Activated naive CD8-positive, alpha-beta T cell treated with anti-CD3 and anti-CD28 coated beads, Interleukin-2, amount 50 U/mL, for 16 hours (primary cell): Measurements from ENCODE around the gene TBX18.

Source experiments
- DNase-seq: peaks from one replicate; pipeline ENCODE4 v3.0.0-alpha.2; 2020; ENCODE audit warnings: low read depth, low spot score

Gene TBX18

DNA sequence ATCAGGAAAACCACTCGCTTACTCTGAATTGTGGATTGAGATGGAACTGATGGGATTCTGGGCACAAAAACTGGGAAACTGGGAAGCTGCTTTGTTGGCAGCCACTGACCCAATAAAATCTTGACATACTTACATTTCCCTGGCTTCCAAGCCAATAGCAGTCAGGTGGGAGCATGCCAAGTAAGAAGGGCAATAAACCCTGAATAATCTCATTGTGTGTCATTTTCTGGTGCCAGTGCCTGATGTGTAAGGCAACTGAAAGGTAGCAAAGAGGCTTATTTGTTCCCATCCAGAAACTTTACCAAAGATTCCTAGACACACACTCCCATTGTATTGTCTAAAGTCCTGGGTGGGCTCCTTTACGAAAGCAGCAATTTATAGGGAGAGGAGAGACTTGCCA, 93.2 kb downstream of the TBX18 start:
- DNase-seq = no peak

DNA sequence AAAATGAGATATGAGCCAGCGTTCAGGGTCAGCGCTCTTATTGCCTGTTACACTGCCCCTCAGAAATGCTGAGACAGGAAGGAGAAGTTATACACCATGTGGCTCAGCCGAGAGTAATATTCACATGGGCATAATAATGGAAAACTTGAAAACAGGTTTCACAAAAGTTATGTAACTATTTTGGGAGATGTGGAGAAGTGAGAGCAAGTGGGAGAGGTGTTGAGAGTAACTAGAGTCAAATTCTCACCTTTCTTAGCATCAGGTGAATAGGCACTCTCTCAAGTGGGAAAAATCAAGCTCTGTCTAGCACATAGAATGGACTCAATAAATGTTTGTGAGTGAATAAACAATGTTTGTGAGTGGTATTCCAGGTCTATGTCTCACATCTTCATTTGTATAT, 94.5 kb downstream of the TBX18 start:
- no peak for DNase-seq

DNA sequence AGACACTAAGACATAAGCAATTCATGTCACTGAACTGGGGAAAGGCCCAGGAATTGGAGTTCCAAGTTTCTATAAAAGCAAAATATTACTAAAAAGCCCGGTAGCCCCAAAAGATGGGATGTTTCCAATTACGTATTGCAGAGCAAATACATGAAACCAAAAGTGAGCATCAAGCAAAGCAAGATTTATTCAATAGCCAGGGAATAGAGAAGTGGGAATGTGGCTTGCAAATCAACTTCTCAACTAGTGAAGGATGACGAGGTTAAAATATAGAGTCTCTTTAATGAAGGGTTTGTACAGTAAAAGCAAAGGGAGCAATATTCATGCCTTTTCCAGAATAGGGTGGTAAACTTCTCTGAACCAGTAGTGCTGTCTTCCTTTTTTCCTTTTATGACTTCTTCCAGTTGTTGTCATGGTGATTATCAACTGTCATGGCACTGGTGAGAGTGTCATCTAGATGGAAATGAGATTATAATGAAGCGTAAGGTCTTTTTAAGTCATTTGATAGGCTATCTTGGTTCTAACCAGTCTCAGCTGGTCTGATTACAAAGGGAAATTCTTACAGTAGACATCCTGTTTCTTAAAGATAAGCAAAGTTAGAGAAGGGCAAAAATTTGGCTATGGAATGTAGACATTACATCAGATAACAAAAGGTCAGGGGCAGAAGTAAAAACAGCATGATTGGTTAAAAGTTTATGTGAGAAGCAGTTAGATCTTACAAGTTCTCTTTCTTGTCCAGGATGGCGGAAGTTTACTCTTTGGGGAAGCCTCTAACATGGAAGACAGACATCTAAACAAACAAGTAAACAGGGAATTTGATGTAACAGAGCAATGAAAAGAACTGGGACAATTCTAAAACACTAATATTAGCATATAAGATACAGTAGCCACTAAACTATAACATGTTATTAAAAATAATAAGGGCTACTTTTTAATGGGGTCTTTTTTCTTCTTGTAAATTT, 96.9 kb downstream of the TBX18 start:
- DNase-seq = no peak

DNA sequence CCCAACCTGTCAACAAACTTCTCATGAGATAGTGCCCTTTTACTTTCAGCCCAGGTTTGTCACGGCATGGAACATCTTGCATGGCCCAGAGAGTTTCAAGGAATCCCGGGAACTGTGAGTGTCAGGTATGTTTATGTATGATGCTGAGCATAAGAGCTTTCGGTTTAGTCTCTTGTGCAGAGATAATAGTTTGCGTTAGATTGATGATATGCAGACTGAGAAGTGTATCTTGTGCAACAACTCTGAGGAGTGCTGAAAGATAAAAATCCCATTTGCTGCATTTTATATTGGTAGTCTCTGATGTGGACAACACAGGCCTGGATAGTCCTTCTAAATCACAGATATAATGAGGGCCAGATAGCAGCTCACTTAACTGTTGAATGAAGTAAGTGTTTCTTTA, 99.0 kb downstream of the TBX18 start:
- no peak for DNase-seq

DNA sequence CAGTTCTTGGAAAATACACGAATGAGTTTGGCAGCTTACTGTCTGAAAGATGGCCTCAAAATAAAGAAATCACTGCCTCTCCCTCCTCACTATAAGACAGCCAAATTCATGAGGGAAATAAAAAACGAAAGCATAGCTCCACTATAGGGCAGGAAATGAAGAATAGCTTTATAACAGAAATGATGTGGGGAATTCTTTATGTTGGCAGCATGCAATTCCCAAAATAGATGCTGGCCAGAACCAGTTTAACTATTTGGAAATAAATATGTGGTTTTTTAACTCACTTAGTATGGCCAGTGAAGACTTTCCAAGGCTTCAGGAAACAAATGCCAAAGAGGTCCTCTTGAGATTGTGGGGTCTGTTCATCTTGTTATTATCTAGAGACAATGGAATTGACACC, 100.5 kb downstream of the TBX18 start:
- no peak for DNase-seq

DNA sequence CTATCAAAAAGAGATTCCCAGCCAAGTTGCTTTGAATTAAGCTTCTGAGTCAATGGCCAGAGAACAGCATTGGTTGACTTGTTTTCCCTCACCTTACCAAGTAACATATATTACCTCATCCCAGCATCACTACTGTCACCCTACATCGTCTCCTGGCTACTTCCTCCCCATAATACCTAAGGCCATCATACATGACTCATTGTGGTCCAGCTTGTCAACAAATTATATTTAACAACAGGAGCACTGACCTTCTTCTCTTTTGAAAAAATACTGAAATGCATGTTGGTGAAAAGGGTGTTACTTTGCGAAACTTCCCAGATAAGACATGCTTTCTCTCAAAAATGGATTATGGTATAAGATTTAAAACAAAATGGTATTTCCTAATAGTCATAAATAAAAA, 106.9 kb downstream of the TBX18 start:
- no peak for DNase-seq

DNA sequence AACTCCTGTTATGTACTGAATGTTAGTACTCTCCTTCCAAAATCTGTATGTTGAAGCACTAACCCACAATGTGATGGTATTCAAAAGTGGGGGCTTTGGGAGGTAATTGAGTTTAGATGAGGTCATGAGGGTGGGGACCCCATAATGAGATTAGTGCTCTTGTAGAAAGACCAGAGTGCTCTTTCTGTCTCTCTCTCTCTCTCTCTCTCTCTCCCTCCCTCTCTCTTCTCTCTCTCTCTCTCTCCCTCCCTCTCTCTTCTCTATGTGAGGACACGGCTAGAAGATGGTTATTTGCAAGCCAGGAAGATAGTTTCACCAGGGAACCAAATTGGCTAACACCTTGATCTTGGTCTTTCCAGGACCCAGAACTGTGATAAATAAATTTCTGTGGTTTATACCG, 107.4 kb downstream of the TBX18 start:
- DNase-seq = no peak

DNA sequence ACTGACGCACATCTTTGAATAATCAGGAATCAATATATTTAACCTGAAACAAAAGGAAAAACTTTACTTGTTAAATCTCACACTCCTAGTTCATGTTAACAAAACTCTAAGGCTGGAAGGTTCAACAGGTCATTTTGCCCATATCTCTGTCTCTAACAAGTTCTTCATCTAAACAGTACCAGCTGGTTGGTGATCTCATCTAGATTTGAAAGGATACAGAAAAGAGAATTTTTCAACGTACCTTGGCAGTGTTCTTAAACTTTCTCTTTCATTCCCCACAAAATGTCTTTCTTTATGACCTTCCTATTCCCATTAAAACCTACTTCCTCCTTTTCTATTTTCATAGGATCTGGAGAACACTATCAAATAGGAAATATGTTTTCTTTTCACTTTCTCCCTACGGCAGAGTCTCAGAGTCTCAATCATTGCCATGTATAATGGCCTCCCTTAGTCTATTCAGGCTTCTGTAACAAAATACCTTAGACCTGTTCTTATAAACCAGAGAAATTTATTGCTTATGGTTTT, 111.3 kb downstream of the TBX18 start:
- DNase-seq = no peak

DNA sequence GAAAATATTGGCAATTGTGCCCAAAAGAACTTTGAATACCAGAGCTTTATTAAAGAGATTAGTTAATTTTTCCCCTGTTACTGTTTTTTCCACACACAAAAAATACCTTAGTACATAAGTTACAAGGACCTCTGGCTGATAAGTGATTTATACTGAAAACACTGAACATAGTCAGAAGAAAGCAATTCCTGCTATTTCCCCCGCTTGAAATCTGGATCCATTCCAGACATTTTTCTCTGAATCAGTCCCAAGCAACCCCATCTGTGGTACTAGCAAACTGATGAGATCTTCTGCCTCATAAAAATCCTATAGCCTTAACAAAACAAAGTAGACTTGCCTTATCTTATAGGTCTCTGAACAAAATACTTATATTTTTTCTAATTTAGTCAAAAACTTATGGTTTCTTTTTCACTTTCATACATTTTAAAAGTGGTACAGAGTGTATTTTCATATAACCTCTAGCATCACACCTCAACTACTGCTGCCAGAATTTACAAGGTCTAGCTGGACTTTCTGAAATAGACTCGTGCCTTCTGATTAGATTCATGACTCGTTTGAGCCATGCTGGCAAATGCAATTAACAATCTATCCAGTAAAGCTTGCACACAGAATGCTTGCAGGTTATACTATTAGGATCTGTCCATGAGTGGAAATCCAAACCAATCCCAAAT, 111.9 kb downstream of the TBX18 start:
- DNase-seq = no peak

DNA sequence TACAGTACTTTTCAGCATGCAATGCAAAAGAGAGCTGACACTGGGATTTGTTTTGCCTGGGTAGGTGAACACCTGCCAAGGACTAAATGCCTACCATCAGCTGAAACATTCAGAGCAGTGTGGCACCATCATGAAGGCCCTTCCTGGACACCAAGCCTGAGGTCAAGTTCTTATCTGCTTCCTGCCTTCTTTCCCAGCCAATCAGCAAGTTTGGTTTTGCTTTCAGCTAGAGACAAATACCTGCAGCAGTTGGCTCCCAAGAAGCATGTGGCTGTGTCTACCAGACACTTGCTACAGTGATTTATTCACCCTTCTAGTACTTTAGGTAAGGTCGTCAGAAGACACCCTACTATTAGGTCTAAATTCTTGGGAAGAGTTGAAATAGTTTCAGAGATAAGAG, 112.8 kb downstream of the TBX18 start:
- DNase-seq = no peak

DNA sequence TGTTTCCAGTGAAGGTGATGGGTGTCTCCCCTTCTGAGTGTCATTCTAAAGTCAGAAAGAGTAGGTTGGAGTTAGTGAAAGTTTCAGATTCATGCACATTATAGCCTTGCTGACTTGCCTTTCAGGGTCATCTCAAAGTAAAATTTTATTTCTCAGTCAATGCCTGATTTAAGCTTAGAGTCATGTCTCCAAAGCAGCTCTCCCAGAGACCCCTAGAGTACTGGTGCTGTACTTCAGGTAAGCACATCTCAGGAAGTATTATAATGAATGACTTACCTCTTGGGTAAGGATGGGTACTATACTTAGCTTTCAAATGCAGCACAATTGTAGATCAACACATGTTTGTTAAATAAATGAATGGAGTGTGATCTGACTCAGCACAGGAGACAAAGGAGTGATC, 116.0 kb downstream of the TBX18 start:
- DNase-seq = no peak

DNA sequence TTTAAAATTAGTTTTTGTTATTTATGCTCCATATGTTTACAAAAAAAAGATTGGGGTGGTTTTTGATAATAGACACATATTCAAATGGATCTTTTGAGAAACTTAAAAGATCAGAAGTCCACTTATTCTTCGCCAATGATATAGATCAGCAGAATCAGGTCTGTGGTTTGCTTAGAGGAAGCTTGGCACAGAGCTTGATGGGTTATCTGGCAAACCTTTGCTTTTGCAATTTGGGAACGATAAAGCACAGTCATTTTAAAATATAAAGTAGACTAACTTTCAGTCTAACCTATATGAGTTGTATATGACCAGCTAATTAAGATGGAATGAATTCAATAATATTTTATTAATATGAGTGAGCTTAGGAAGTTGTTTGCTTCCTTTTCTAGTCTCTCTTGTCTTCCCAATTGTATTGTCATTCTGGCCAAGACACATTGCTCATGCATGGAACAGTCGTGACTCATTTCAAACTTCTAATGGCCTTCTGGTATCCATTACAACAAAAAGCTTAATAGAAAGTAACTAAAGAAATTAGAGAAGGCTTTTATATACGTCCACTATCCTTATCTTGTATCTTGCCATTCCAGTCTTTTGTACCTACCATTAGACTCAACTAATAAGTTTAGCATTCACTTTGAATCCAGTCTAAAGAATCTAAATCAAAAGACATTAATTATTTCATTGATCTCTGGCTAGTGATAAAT, 118.7 kb downstream of the TBX18 start:
- DNase-seq = no peak

DNA sequence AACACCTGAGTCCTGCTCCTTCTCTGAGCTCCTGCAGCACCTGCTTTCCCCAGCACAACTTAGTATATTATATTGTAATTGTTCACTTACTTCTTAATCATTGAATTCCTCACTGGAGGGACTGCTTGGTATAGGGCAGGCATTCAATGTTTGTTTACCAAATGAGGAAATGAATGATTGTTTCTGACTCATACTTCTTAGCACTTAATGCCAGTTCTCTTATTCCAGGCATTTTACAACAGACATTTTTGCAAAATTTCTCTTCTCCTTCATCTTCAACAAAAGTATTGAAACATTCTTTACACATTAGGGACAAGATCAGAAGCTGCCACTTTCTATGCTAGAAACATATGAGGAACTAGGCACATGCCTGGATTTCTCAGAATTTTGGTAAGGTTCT, 119.4 kb downstream of the TBX18 start:
- no peak for DNase-seq

DNA sequence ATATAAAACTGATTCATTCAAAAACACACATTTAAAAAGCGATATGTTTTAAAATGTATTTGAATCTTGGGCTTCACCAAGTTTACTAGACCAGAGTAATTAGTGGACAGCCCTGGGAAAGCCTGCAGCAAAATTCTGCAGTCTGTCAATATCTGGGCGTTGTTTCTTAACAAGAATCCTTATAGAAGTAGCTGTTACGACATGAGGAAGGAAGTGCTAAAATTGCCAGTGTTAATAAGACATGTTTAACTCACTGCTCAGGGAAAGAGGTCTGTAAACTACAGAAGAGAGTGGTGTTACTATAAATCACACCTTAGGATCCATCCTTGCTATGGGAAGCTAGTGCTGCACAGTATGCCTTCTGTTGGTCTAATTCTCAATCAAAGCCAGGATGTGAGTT, 120.6 kb downstream of the TBX18 start:
- DNase-seq = no peak

DNA sequence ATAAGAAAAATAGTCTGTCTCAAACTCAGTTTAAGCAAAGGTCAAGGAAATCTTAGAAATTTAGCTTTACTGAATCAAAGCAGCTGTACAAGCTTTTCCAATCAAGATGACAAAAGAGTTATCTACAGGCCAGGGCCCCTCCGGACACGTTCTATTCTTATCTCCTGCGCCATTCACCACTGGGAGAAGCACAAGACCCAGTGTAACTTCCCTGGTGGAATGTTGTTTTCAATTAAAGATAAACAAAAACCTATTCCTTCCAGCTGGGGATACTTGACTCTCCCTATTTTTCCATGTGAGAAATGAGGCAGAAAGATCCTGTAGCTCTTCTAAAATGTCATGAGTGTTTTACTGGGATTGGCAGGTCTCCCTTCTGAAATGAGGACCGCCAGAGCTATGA, 123.3 kb downstream of the TBX18 start:
- no peak for DNase-seq

DNA sequence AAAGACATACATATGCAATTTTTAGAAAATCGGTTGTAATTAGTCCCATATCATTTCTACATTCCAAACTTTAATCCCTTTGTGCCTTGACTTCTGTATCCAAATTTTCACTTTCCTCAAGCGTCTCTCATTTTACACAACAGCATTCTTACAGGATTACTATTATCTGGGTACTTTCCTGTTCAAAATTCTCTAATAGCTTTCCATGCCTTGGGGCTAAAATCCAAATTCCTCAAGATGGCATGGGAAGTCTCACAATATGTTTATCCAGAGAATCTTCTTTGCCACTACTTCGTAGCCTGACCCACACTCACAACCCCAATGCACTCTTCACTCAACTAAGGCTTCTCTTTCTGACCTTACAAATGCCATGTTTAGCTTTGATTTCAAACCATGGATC, 125.0 kb downstream of the TBX18 start:
- DNase-seq = no peak

DNA sequence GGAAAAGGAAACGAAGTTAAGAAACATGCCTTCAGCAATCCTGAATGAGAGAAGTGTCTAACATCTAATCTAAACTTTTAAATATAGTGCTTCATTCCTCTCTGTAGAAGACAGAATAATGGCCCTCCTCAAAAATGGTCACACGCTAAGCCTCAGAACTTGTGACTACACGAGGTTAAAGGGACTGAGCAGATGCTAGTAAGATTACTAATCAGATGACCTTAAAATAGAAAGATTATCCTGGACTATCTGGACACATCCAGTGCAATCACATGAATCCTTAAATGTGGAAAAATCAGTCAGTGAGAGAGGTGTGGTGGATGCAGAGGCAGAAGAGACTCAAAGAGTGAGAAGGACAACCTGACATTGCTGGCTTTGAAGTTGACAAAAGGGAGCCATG, 126.1 kb downstream of the TBX18 start:
- DNase-seq = no peak
